Measurements from ENCODE around the gene UQCC5.

The UQCC5 gene

DNA sequence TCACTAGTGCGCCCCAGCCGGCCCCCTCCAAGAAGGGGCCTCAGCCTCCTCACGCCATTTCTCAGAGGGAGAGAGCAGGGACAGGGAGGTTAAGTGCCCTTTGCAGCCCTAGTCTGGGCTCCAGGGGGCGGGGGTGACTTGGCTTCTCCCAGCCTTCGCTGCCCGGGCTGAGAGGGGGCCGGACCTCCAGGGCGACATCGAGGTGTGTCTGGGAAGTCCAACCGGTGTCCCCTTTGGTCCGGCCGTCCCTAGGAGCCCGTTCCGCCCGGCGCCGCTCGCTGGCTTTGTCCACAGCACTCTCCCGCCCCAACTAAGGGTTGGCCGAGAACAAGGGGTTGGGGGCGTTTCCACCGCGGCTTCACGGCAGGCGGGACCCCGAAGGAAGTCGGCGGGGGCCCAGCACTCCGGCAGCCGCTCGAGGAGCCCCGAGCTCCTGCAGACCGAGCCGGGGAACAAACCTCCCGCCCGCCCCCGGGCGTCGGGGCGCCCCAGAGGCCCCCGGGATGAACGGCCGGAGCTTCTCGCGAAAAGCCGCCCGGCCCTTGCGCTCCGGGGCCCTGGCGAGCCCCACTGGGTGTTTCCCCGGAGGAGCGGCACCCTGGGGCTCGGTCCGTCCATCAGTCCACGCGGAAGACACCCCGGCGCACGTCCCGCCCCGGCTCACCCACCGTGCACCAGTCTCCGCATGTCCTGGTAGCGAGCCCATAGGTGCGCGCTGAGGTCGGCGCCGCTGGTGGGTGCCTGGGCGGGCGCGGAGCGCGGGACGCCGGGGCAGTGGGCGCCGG is 3.4 kb upstream of the UQCC5 start:
- no peak for DNase-seq (ENCODE audit: low read depth in 2 of 3, low spot score in 1 of 3)

DNA sequence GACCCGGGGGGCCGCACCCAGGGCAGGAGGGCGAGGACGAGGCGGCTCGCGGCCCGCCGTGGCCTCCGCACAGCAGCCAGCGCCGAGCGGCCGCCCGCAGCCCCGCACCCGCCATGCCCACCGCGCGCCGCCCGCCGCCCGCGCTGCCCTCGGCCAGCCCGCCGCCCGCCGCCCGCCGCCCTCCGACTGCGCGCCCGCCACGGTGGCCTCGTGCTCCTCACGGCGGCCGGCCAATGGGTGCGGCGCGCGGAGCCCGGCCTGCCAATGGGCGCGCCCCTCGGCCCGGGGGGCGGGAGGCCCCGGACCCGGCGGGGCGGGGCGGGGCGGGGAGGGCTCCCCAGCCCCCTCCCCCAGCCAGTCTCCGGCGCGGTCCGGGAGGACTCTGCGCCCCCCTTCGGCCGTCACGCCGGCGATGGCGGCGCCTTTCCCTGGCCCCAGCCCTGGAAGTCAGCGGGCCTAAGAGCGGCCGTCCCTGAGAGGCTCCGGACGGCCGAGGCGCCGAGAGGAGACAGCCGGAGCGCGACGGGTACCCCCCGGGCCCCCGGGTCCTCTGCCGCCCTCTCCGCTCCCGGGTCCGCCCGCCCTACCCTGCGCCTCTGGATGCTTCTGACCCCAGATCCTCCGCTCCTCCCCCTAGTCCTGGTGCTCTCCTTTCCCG is 2.7 kb upstream of the UQCC5 start, which contains the start of gene NT5DC2:
Gene NT5DC2 (minus strand): TSS at position 235 of the 658 bp plus-strand sequence. CDS start 120 bp downstream, at position 115.
- peak in 2 of 3 donors; percentile 32 to 64 for DNase-seq (ENCODE audit: low read depth in 2 of 3, low spot score in 1 of 3)

DNA sequence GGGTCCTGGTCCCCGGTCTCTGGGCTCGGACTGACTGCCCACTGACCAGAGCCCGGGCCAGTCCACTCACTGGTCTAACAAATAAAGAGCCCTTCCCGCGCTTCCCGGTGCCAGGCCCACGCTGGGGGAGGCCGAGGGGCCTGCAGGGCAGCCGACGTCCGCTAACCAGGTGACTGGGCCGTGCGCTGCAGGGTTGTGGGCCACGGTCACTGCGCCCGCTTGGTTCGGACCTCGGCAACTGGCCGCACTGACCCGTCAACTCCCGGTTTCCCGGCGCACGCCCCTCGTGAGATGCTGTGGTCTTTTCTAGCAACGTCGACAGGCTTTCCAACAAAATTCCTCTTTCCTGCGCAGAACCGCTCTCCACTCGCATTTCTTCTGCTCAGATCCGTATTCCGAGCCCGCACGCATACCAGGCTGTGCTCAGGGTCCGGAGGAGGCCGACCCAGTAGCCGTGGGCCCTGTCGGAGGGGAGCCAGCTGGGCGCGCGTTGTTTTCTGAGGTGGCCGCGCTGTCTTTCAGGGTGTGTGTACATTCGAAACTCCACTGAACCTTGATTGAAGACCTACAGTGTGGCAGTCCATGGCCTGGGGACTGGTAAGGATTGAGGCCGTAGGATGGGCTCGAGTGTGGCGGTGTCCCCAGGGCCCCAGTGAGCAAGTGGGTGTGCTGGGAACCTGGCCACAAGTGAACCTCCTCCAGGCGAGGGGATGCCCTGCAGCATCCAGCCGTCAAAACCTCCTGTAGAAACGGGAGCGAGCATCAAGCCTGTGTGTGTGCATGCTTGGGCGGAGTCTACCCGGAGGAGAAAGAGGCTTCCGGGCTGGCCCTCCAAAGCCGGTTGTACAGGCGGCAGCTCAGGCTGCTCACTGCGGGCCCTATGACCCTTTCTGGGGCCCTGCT is 1.9 kb upstream of the UQCC5 start:
- no peak for DNase-seq (ENCODE audit: low read depth in 2 of 3, low spot score in 1 of 3)

DNA sequence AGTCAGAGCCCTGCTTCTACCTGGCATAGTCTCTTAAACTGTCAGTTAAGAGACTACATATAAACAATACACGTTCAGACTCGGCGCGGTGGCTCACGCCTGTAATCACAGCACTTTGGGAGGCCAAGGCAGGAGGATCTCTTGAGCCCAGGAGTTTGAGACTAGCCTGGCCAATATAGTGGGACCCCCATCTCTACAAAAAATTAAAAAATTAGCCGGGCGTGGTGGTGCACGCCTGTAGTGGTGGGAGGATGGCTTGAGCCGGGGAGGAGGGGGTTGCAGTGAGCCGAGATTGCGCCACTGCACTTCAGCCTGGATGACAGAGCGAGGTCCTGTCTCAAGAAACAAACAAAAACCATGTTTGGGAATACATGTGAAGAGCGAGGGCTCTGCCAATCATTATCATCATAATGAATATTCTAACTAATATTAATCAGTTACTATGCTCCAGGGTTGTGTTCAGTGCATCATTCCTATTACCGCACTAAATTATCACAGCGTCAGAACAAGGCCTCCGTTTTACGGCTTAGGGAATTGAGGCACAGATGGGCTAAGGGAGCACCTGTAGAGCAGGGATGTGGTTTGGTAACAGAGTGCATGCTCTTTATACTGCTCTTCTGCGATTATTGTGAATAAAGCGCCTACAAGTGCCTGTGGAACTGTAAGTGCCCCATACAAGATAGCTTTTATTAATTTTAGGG is 844 bp upstream of the UQCC5 start:
- DNase-seq (ENCODE audit: low read depth in 2 of 3, low spot score in 1 of 3): no peak

DNA sequence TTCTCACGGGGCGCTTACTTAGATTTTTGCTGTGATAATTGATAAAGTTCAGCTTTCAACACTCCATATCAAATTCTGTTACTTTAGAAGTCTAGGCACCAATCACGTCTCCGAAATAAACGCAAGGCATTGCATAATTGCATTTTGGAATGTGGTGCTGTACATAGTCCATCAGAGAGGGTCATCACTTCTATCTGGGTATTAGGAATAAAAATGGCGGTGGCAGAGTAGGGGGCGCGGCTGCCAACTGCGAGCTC is 365 bp upstream of the UQCC5 start:
- DNase-seq (ENCODE audit: low read depth in 2 of 3, low spot score in 1 of 3): no peak

DNA sequence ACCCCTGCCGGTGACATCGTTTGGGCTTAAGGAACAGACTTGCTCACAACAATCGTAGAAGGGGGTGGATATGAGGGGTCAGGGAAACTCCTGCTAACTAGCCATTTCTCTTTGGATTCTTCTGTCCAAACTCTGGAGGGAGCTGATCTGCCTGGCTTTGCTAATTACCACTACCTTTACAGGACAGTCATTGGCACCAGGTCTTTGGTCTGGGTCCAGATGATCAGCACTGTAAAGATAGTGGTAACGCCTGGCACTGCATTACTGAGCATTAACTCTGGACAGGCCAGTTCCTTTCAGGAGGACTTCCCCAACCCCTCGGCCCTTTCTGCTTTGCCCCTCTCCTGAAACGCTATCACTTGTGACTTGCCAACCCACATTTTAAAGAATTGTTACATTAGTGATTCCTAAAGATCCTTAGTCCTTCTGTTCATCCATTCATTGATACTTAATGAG is 788 bp downstream of the UQCC5 start:
- no peak for DNase-seq (ENCODE audit: low read depth in 2 of 3, low spot score in 1 of 3)

DNA sequence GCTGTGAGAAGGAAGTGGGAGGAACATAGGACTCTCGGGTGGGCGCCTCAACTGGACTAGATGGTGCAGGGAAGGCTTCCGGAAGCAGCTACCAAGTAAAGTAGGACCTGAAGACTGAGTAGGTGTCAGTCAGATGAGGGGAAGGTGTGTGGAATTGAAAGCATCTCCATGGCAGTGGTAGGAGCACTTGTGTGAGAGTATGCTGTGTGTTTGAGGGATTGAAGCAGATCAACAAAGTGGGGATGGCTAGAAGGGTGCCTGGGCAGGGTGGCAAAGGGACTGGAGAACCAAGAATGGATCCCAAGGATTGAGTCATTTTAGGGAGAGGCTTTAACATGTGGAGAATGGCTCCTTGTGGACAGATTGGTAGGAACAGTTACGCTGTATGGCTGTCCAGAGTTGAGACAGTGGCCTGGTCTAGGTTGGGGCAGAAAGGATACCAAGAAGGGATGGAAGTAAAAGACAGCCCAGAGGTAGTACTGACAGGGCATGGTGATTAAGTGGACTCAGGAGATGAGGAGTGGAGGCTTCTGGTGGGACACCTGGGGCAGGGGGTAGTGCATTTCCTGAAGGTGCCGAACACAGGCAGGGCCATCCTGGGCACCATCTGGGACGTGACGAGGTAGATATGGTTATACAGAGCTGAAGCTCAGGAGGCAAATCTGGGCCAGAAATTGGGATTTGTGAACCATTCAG is 1.5 kb downstream of the UQCC5 start:
- DNase-seq (ENCODE audit: low read depth in 2 of 3, low spot score in 1 of 3): no peak

DNA sequence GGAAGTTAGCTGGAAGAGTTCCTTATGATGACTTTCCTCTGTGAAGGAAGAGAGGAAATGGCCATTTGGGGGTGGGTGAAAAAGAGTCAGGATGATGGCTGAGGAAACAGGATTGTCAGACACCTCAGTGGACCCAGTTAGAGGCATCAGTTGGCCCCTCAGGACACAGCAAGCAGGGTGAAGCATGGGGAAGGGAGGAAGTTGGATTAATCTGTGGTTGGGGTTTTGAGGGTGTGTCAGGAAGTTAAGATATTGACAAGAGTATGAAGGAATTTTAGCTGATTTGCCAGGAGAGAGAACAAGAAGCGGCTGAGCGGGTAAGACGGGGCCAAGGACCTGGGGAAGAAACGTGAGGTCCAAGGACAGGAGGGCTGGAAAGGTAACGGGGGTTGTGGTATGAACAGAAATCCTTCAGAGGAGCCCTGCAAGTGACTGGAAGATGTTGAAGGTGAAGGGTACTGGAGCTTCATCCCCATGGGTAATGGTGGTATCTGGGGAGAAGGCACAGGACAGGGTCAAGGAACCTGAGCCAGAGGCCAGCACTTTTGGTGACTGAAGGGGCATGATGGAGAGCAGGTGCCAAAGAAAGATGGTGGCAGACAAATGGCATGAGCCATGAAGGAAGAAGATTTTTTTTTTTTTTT is 2.7 kb downstream of the UQCC5 start:
- DNase-seq (ENCODE audit: low read depth in 2 of 3, low spot score in 1 of 3): no peak

DNA sequence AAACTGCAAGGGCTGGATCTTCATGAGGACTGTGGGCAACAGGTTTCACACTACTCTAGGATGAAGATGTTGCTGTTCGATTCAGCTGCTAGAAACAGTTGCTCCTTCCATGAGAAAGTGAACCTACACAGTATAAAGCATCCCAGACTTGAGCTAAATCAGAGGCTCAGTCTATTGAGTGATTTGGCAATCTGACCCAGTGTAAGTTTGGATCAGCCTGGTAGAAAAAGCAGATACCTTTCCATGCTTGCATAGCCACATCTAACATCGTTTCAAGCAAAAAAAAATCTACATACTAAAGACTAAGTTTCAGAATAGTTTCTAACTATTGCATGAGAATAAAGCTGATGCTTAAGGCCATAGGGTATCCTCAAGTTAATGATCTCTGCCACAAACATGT is 4.6 kb downstream of the UQCC5 start:
- DNase-seq (ENCODE audit: low read depth in 2 of 3, low spot score in 1 of 3): no peak

DNA sequence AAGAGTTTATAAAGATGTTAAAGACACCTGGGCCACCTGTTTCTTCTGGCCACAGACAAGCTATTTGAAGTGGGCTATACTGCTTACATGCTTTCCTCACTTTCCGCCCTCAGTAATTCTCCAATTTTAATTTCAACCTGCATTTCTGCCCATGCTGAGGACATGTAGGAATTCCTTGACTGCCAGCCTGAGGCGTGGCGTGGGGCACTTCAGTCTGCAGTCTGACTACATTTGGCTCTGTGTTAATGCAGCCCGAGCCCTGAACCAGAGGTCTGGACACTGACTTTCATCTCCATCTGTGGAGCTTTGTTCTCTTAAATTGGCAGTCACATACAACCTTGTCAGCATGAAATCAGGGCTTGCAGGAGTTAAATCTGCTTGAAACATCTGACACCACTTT is 8.5 kb downstream of the UQCC5 start:
- no peak for DNase-seq (ENCODE audit: low read depth in 2 of 3, low spot score in 1 of 3)

DNA sequence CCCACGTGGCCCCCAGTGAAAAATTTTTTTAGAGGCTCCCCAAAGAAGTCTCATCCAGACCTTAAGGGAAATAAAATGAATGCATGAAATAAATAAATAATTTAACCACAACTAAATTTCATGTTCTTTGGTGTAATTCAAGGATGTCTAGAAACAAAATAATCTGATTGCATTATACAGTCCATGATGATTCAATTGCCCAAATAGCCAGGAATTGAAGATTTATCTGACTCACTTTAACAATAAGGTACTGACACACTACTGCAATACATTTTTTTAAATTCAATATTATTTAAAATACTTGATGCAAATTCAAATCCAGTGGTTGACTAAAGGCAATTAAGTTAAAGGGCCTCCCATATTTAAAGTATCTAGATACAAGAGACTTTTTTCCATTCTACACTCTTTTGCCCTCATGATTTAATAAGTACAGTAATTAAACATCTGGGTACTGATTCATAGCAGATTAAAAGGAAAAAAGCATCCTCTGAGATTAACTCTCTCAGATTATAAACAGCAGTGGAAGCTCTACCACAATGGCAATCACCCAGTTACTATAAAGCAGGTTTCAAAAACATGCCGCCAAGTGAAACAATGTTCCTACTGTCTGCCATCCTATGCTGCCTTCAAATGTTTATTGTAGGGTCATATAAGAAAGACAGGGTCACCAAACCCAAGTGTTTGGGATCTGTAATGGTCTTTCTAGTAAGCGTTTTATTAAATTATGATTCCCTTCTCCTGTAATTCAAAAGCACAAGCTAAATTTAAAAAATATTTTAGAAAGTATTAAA is 9.9 kb downstream of the UQCC5 start:
- no peak for DNase-seq (ENCODE audit: low read depth in 2 of 3, low spot score in 1 of 3)

DNA sequence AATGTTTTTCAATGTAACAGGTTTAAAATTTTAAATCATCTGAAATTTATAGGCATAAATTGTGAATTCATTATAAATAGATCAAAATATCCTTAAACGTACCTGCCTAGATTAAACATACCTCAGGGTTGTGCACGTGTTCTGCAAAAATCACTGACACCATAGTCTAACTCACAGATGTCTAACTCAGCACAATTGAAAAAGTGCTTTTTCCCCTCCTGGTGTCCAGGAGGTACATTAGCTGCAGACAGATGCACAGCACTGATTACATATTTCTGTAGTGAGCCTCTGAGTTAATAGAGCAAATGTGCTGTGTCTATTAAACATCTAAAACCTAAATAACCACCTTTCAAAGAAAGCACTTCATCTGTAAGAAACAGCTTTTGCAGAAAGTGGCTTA is 10.7 kb downstream of the UQCC5 start:
- no peak for DNase-seq (ENCODE audit: low read depth in 2 of 3, low spot score in 1 of 3)

DNA sequence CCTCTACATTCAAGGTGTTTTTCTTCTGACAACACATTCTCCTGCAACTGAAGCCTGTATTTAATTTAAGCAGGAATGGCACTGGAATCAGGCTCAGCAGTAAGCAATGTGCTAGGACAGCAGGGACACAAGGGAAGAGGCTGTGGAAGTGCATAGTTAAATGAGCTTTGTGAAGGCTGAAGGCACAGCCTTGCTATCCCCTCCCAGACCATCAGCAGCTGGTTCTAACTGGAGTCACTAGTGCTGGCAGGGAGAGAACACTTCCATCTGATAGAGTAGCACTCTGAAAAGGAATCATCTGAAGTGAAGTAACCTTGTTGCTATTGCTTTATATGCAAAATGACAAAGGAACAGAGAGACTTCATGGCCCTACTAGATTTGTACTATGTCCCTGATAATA is 14.7 kb downstream of the UQCC5 start:
- no peak for DNase-seq (ENCODE audit: low read depth in 2 of 3, low spot score in 1 of 3)

DNA sequence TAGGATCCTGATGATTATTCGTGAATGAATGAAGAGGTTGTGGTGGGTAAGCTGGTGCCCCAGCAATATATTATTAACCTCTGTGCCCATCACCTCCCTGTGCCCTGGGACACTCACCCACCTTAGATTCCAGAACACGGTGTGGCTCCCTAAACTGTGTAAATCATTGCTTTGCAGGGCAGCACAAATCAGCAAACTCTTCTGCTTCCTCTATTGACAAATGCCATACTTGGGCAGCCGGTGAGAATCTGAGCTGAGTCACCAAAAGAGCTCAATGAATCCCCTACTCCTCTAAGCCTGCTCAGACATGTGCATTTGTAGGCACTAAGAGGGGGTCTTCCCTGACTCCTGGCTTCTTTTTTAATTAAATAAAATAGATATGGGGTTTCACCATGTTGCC is 15.7 kb downstream of the UQCC5 start:
- DNase-seq (ENCODE audit: low read depth in 2 of 3, low spot score in 1 of 3): no peak

DNA sequence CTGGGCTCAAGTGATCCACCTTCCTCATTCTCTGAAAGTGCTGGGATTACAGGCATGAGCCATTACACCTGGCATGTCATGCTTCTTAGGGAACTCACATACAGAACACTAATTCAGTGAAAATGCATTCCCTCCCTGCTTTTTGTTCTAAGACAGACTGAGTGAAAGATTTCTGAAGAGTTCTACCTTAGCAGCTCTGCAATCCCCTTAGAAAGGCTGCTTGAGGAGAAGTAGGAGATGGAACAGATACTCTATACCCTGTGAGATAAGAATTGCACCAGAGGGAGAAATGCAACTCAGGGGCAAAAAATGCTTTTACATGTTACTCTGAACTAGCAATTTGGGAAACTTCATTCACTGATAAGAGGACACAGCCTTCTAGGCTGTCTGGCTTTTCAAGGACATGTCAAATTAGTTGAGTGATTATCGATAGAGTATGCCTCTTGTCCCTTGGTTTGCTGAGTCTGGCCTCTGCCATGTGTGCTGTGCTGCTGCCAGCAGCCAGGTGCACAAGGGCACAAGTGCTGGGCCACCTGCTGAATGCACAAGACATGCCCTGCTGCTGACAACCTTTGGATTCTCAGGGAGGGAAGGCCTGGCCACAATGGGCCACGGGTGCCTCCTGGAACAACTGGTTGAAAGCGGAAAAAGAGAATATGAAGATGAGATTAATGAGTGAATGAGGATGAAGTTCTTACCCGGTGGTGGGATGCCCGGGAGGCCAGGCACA is 17.8 kb downstream of the UQCC5 start:
- no peak for DNase-seq (ENCODE audit: low read depth in 2 of 3, low spot score in 1 of 3)

DNA sequence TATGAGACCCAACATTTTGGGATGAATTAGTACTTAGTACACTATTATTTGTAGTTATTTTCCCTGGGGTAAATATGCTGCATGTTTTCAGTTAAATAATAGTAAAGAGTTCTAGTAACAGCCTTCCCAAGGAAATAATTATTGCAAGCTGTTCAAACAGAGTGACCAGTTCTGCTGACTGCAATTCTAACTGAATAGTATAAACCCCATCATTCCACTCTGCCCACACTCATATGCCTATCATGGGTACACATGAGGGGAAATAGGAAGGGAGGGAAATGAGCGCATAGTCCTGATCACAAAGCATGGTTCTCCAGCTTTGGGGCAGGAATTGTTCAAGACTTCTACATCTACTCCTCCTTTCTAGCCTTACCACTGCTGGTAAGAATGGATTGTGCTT is 18.7 kb downstream of the UQCC5 start:
- DNase-seq (ENCODE audit: low read depth in 2 of 3, low spot score in 1 of 3): no peak

DNA sequence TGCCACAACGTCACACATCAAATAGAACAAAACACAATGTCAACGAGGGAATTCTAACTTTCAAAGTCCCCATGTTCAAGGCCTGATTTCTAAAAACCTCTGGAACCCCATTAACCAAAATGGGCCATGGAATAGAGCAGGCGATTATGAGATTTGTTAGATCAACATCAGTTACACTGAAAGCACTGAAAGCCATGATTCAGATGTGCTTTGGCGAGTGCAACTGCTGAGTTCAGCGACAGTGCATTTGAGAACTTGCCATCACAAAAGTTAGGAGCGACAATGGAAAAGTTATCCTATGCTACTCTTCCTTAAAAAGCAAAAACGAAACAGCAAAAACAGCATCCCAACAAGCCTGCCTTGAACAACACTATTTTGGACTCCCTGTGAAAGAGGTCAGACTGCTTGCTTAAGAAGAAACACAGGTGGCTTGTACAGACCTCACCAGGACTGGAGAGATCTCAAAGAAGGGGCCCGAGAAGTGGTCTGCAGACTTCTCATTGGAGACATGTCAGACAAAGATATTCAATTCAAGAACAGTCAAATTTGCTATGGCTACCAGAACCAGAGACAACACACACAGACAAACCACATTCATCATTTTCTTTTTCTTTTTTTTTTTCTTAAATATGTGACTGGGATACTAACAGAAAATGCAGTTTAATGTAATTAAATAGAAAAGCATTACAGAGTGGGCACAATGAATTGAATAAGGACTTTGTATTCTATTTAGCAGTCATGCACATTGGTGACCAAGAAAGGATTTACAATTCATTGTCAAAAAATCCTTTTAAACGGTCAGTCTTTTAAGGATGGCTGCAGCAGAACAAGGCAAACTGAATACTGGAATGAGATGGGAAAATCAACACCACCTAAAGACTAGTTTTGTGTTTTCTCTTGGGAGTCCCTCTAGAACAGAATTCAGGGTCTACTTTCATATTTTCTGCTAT is 20.9 kb downstream of the UQCC5 start:
- DNase-seq (ENCODE audit: low read depth in 2 of 3, low spot score in 1 of 3): no peak

DNA sequence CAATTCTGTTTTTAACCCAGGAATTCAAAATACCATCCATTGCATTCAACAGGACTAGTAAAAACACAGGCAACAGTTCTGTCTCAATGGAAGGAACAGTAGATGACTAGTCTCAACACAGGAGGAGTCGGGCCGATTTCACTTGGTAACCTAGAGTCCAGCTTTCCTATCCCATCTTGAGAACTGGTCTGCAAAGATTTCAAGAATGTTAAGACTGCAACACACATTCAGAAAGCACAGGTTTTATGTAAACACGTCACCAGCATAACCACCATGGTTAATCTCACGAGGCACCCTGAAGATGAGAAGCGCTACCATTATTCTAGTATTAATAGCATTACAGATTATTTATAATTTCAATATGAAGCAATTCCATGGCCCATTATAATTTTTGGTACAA is 22.0 kb downstream of the UQCC5 start:
- no peak for DNase-seq (ENCODE audit: low read depth in 2 of 3, low spot score in 1 of 3)

Data from stimulated activated CD4-positive, alpha-beta T cell treated with anti-CD3 and anti-CD28 coated beads, Interleukin-12 subunit alpha, Interleukin-12 subunit beta, amount 100 ng/mL, for 48 hours (primary cell).